ENCODE results near the gene UBE2J1.

DNA sequence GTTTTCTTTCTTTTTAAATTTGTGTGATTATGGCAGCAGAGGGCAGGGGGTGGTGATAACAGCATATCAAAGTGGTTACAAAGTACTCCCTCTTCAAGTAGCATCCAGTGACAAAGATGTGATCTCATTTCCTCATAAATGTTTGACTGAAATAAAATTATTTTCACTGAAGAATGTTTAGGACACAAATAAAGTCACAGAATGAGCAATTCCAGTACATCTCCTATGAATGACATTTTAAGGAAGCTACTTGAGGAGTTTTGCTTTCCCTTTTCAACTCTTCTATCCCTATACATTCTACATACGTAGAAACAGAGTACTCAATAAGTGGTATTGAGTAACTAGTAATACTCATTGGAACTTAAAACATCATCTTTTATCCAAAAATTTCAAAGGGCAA, 23.5 kb downstream of the UBE2J1 start:
- TF ChIP-seq, protein P1, sequence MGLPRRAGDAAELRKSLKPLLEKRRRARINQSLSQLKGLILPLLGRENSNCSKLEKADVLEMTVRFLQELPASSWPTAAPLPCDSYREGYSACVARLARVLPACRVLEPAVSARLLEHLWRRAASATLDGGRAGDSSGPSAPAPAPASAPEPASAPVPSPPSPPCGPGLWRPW (IDR thresholded peaks at IDR 0.05): no peak
- TF ChIP-seq, protein P2, sequence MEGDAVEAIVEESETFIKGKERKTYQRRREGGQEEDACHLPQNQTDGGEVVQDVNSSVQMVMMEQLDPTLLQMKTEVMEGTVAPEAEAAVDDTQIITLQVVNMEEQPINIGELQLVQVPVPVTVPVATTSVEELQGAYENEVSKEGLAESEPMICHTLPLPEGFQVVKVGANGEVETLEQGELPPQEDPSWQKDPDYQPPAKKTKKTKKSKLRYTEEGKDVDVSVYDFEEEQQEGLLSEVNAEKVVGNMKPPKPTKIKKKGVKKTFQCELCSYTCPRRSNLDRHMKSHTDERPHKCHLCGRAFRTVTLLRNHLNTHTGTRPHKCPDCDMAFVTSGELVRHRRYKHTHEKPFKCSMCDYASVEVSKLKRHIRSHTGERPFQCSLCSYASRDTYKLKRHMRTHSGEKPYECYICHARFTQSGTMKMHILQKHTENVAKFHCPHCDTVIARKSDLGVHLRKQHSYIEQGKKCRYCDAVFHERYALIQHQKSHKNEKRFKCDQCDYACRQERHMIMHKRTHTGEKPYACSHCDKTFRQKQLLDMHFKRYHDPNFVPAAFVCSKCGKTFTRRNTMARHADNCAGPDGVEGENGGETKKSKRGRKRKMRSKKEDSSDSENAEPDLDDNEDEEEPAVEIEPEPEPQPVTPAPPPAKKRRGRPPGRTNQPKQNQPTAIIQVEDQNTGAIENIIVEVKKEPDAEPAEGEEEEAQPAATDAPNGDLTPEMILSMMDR (IDR thresholded peaks at IDR 0.05): no peak
- TF ChIP-seq, protein P3, sequence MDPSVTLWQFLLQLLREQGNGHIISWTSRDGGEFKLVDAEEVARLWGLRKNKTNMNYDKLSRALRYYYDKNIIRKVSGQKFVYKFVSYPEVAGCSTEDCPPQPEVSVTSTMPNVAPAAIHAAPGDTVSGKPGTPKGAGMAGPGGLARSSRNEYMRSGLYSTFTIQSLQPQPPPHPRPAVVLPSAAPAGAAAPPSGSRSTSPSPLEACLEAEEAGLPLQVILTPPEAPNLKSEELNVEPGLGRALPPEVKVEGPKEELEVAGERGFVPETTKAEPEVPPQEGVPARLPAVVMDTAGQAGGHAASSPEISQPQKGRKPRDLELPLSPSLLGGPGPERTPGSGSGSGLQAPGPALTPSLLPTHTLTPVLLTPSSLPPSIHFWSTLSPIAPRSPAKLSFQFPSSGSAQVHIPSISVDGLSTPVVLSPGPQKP (IDR thresholded peaks at IDR 0.05; ENCODE audit: low read depth, low read length): no peak
